Activated T-helper 9 cell treated with anti-CD3 and anti-CD28 coated beads, Interleukin-2, amount 50 U/mL, for 16 hours (primary cell): Measurements from ENCODE around the gene PDE4B.
"Not testable (repeated sequence)": the region's sequence is repeated elsewhere in the genome, so short reads cannot be mapped to it uniquely, and the experiment has no call there.

Experiments used
- DNase-seq: peaks from one replicate; pipeline ENCODE4 v3.0.0-alpha.2; 2020; ENCODE audit warnings: low read depth

The PDE4B gene

GRCh38 chr1:65994223-65994622, 201.5 kb downstream of the PDE4B start:
- no peak for DNase-seq

DNA sequence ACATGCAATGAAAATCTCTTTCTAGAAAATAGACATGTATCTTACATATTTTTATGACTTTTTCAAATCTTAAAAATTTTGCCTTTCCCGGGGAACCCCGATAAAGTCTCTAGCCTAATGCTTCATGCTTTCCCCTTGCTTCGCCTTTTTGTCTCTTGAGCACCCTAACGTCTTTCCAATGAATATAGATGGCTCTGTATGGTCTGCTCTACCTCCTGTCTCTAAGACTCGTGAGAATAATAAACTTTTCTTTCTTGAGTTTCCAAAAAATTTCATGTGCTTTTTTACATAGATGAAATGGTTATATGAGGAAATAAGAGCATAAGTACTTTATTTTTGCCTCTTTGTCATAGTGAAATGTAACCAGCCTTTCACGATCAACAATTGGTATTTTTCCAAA, 202.6 kb downstream of the PDE4B start:
- DNase-seq: no peak

GRCh38 chr1:65995928-65996327, 203.2 kb downstream of the PDE4B start:
- DNase-seq: no peak

DNA sequence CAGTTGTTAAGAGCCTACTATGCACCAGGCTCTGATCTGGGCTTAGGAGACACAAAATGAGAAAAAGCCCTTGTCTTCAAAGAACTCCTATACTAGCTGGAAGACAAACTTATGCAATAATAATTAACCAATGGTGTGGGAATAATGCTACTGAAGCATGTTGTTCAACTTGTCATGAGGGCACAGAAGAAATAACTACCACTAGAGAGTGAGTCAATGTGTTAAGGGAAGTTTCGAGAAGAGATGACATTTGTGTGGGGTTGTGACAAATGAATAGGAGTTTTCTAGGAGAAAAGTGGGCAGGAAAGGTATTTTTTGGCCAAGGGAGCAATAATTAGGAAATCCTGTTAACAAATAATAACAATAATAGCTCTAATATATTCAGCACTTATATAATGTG, 205.0 kb downstream of the PDE4B start:
- DNase-seq: no peak

DNA sequence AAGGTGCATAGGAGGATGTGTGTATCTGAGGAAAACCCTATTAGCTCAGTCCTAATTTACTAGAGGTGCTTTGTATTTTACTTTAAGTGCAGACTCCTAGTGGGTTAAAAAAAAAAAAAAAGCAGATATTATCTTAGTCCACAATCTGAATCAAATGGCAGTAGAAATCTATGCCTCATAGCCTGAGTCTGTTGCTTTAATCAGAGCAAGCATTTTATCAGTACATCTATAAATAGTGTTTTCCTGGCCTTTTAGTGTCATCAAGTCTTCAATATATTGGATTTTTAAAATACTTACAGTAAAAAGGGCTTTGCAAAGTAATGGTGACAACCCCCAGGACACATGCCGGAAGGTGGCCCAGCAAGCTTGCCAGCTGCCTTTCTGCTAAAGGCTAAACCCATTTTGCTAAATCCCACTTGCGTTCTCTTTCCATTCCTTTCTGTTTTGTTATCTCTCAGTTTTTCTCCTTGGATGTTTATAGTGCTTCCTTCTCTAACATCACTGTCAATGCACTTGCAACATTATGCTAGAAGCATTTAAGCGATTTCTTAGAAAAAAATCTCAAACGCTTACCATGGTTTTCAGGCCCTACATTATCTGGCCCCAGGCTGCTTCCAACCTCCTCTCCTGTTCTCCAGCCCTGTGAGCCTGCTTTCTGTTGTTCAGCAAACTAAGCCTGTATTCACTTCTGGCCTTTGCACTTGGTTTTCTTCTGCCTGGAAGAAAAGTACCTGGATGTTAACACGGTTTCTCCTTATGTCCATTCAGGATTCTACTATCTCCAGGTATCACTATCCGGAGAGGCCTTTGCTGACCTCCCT, 206.3 kb downstream of the PDE4B start:
- DNase-seq: no peak

DNA sequence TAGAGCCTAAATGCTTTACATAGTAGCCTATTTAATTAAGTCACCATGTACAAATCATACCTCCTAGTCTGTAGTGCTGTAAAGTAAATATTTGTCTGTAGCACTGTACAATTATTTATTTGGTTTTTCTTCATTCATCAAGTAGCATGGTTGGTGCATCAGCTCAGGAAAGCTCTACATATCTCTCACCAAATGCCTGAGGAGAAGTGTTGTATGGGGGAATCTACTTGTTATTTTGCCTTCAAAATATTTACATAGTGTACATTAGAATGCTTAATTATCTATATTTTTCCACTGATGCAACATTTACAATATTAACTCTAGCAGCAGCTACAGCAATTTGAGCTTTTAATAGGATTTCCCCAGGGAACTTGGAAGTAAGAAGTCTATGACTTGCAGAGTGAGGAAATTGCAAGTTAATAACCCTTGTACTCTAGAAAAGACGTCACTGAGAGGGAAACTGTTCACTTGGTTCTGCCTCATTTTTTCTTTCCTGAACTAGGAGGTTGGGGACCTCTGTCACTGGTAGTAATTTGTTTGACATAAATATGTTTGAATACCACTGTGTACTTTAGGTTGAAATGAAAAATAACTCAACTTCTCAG, 207.4 kb downstream of the PDE4B start:
- no peak for DNase-seq

DNA sequence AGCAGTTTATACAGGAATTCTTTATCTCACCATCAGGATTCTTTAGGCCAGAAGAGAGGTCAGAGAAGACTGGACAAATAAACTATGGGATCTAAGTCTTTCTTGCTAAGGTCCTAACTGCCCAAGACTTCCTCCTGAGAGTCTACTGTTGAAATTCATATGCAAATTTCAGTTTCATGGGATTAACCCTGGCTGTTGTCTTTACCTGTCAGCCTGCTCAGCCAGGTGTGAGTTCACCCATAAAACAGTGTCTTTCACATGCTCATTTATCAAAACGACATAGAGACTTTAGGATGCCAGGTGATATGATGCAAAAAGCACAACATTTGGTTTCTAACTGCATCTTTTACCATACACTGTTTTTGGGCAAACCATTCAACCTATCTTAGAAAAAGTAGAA, 211.0 kb downstream of the PDE4B start:
- no peak for DNase-seq

- not testable (repeated sequence) for DNase-seq
Measured at GRCh38 chr1:66006534-66006933, 213.8 kb downstream of the PDE4B start.

DNA sequence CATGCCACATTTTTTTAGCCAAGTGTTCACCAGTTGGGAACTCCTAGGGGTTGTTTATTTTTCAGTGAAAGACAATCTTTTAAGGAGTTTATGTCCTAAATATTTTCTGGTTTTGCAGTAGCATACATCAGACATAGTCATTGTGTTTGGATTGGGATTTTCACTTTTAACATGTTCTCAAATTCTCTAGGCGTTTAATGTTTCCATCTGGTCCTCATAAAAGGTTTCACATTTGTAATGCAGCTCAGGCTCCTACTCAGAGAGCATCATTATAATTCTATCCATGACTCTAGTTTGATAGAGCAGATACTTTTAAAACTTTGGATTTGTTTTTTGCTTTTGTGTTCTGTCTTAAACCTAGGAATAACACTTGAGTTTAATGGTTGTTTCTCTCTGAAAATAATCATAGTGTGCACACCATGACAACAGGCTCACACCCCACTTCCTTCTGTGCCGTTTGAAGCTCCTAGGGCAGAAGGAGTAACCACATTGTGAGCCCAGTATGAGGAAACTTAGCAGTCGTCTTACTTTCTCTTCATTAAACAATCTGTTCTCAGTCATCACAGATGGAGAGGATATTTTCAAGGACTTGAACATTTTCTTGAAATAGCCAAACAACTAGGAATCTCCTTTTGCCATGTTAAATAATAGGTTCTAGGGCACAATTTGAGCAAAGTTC, 219.6 kb downstream of the PDE4B start:
- DNase-seq: no peak

- DNase-seq: no peak
Measured at GRCh38 chr1:66013371-66013770, 220.7 kb downstream of the PDE4B start.

DNA sequence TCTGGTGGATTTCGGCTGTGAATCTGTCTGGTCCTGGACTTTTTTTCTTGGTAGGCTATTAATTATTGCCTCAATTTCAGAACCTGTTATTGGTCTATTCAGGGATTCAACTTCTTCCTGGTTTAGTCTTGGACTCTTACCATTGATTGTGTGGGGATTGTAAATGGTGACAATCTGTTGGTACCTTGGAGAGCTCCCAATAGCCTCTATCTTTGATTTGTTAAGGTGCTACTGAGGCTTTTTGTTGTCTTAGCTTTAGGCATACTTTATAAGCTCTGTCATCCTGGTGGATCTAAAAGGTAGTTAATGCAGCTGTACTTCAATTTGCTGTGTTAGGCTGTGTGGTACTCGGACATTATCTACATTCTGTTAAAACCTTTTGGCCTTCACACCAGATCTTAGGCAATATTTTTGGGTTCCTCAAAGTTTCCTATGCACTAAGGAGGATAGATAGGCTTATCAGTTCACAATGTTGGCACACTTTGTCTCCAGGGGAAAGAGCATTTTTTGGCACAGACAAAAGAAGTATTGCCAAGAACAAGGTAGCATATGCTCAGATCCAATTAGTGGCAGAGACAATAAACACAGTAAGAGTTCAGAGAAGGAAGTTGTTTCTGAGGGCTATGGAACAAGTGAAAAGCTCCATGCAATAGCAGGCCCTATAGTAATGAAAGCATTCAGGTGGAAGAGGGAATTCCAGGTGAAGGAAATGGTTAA, 230.4 kb downstream of the PDE4B start:
- no peak for DNase-seq

GRCh38 chr1:66025188-66025587, 232.5 kb downstream of the PDE4B start:
- DNase-seq: no peak

GRCh38 chr1:66028035-66028434, 235.3 kb downstream of the PDE4B start:
- DNase-seq: no peak

GRCh38 chr1:66033781-66034180, 241.1 kb downstream of the PDE4B start:
- DNase-seq: no peak

DNA sequence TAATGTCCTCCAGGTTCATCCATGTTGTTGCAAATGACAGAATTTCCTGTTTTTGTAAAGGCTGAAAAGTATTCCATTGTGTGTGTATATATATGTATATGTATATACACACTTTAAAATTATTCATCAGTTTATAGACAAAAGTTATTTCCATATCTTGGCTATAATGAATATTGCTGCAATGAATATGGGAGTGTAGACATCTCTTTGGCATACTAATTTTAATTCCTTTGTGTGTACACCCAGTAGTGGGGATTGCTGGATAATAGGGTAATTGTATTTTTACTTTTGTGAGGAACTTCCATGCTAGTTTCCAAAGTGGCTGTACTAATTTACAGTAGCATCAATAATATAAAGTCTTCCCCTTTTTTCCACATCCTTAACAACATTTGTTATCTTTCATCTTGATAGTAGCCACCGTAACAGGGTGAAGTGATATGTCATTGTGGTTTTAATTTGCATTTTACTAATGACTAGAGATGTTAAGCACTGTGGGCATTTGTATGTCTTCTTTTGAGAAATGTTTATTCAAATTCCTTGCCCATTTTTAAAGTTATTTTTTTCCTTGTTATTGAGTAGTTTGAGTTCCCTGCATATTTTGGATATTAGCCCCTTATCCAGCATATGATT, 243.0 kb downstream of the PDE4B start:
- DNase-seq: no peak

DNA sequence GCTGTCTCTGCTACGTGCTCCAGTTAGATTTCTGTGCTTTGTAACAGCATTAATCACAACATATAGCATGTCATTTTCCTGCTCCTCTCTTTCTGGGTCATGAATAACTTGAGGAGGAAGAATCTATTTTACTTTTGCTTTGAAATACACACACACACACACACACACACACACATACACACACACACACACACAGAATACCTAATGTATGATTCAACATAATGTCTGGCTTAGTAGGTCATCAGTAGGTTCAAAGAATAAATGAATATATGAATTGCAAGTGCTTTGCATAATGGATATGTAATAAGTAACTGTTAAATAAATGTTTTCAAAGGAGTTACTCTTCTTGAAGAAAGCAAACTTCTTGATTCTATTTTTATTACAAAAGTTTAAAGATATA, 249.0 kb downstream of the PDE4B start:
- DNase-seq: no peak

GRCh38 chr1:66043186-66043585, 250.5 kb downstream of the PDE4B start:
- DNase-seq: no peak

GRCh38 chr1:66044912-66045311, 252.2 kb downstream of the PDE4B start:
- no peak for DNase-seq

DNA sequence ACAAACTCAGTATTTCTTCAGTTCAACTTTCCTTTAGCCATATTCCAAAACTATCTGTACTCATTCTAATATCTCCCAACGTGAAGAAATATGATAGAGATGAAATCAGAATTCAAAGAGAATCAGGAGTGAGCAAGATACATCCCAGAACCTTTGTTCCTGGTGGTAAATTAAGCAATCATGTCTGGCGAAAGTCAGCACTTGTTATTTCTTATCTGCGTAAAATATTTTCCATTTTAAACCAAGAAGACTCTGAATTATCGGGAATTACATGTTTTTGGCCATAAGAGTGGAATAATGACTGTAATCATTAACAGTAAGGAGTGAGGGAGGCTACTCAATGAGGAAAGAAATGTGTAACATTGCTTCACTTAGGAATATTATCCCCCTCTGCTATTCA, 253.7 kb downstream of the PDE4B start:
- no peak for DNase-seq

DNA sequence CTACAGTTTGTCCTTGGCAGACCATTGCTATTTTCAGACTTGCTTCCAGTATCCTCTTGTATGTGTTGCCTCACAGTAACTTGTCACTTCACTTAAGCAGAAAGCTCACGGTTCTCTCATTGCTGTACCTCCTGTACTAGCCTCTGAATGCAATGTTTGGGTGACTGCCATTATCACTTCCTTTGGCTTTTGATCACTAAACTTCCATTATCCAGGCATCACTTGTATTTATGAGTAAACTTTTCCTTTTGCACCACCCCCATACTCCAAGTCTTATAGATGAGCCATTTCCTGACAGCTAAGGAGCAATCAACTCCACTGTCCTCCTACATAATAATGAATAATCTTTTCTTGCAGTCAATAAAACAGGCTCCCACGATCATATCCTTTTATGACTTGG, 255.3 kb downstream of the PDE4B start:
- no peak for DNase-seq

DNA sequence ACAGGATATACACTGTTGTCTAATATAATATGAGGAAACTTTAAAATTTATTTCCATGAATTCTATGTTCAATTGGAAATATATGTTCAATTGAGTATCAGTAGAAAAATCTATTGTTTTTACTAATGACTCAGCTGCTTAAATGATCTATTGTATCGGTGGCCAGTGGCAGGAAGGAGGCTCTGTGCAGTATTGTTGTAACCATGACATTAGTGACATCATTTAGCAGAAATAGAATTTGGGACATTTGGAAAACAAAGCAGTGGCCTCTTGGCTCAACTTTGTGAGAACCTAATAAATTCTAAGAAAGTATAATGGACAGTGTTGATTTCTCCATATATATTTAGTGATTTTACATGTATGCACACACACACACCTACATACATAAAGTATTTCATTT, 257.4 kb downstream of the PDE4B start:
- no peak for DNase-seq

- no peak for DNase-seq
Measured at GRCh38 chr1:66050633-66051032, 257.9 kb downstream of the PDE4B start.
